HTR-8/SVneo (cell line): ENCODE measurements around the gene SH2D3A.

Source experiments
- DNase-seq: peaks from one replicate; pipeline ENCODE4 v3.0.0; 2011; ENCODE audit warnings: low spot score, mixed read lengths; ENCODE audit not compliant: insufficient read length
- FAIRE-seq: peaks from 2 replicates; lab custom pipeline; 2011; peaks lifted over from hg19 to GRCh38; lab: Jason Lieb, UNC

SH2D3A gene

DNA sequence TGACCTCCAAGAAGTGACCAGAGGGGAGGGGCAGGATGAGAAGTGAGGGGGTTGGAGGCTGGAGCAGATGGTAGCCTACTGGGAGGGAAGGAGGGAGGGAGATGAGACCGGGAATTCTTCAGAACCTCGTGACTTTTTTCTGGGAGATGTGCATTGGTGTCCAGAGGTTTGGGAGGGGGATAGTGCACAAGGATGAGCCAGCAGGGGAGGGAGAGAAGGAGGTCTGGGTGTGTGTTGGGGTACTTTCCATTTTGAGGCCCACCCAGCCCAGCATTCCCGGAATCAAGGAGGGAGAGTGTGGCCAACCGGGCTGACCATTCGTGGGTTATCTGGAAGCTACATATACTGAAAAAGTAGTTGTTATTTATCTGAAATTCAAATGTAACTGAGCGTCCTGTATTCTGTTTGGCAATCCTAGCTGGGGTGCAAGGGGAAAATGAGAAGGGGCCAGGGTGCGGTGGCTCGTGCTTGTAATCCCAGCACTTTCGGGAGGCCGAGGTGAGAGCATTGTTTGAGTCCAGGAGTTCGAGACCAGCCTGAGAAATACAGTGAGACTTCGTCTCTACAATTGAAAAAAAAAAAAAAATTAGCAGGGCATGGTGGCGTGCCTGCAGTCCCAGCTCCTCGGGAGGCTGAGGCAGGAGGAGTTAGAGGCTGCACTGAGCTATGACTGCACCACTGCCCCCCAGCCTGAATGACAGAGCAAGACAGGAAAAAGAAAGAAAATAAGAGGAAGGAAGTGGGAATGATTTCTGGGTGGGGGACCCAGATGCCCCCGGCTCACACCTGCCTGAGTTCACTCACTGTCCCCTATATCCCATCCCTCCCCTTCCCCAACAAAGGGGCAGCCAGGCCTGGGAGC is 42.4 kb downstream of the SH2D3A start:
- DNase-seq (no peak), FAIRE-seq (no peak)

- FAIRE-seq (no peak), DNase-seq (no peak)
Measured at GRCh38 chr19:6723738-6724137, 43.5 kb downstream of the SH2D3A start.

- DNase-seq: peak; percentile 72
- FAIRE-seq: peak; percentile 9
Measured at GRCh38 chr19:6723108-6723618, 44.1 kb downstream of the SH2D3A start.

GRCh38 chr19:6721773-6722172 is 45.5 kb downstream of the SH2D3A start:
- no peak for FAIRE-seq
- DNase-seq: no peak

DNA sequence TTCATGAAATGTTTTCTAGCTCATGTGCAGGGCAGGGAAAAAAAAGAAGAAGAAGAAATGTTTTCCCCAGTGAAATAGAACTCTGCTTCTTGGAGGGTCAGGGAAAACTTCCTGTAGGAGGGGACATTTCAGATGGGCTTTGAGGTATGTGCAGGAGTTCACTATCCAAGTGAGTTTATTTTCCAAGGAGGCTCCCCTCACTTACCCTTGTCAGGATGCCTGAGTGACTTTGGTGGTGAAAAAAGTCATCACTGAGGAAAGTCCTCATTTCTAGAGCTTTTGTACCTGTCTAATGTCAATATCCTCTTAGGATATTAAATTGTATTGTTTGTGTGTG is 46.1 kb downstream of the SH2D3A start:
- DNase-seq (no peak), FAIRE-seq (no peak)

GRCh38 chr19:6720369-6721137 is 46.7 kb downstream of the SH2D3A start, which contains the start of gene C3:
TSS of gene C3 (minus strand) at chr19:6720650. CDS start at chr19:6720589, 61 bp downstream.
- FAIRE-seq (no peak), DNase-seq (no peak)

DNA sequence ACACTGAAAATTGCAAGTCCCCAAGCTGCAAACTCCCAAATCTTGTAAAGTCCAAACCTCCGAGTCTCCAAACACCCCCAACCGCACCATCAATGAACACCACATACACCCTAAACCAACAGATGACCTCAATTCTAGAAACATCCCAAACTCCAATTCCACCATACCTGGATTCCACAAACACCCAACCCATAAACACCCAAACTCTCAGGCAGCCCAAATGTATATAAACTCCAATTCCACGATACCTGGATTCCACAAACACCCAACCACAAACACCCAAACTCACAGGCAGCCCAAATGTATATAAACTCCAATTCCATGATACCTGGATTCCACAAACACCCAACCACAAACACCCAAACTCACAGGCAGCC is 47.3 kb downstream of the SH2D3A start:
- DNase-seq: no peak
- no peak for FAIRE-seq

DNA sequence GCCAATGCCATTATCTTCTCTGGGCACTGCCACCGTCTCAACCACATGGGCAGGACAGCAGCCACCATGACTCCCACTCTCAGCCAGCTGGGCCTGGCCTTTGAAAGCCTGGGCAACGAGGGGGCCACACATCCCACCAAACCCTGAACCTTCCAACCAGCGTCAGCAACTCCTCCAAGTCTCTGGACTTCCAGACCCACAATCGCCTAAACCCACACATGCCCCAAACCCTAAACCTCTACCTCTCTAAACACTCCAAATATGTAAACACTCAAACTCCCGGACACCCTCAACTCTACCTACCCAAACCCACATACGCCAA is 47.7 kb downstream of the SH2D3A start:
- no peak for FAIRE-seq
- DNase-seq: no peak

- FAIRE-seq (no peak), DNase-seq (no peak)
Measured at GRCh38 chr19:6718741-6719539, 48.3 kb downstream of the SH2D3A start.

GRCh38 chr19:6718111-6718740 is 49.0 kb downstream of the SH2D3A start:
- no peak for DNase-seq
- no peak for FAIRE-seq

DNA sequence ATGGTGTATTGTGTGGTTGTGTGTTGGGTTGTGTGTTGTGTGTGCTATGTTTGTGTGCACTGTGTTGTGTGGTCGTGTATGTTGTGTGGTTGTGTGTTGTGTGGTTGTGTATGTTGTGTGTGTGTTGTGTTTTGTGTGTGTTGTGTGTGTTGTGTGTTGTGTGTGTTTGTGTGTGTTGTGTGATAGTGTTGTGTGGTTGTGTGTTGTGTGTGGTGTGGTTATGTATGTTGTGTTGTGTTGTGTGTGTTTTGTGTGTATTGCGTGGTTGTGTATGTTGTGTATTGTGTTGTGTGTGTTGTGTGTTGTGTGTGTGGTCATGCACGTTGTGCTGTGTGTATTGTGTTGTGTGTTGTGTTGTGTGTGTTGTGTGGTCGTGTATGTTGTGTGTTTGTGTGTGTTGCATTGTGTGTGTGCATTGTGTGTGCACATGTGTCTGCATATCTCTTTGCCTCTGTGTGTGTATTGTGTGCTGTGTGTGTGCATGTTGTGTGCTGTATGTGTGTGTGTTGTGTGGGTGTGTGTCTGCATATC is 49.7 kb downstream of the SH2D3A start:
- FAIRE-seq (peak; percentile 99), DNase-seq (no peak)

DNA sequence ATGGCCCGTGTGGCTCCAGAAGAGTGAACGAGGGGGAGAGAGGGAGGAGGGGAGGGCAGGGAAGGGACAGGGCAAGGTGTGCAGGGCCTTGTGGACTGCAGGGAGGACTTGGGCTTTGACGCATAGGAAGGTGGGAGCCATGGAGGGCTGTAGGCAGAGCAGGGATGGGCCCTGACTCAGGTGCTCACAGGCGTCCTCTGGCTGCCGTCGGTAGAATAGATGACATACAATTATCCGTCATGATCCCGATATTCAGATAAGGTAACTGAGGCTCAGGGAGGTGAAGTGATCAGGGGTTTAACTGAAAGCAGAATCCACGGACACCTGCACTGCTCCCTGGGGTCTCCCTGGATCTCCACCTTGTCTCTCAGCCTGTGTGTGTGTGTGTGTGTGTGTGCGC is 50.2 kb downstream of the SH2D3A start:
- FAIRE-seq (no peak), DNase-seq (no peak)

GRCh38 chr19:6716610-6716970 is 50.6 kb downstream of the SH2D3A start:
- DNase-seq (no peak), FAIRE-seq (no peak)

GRCh38 chr19:6714749-6715555 is 52.3 kb downstream of the SH2D3A start:
- DNase-seq (no peak), FAIRE-seq (no peak)

- DNase-seq (no peak), FAIRE-seq (no peak)
Measured at GRCh38 chr19:6713773-6714692, 53.2 kb downstream of the SH2D3A start.

- DNase-seq: no peak
- FAIRE-seq: no peak
Measured at GRCh38 chr19:6712692-6713670, 54.3 kb downstream of the SH2D3A start.

- FAIRE-seq (no peak), DNase-seq (no peak)
Measured at GRCh38 chr19:6712231-6712630, 55.0 kb downstream of the SH2D3A start.
